Stimulated activated naive CD8-positive, alpha-beta T cell treated with anti-CD3 and anti-CD28 coated beads, Interleukin-15, Interleukin-2, amounts not matched to agents 100 ng/mL and 50 ng/mL, for 24 hours (primary cell): ENCODE data around the gene ELOVL2.

ENCODE experiments used
- H3K27ac Mint-ChIP-seq: one replicate; pipeline ENCODE4 v1.8.0; 2021; ENCODE audit warnings: mild to moderate bottlenecking, mixed read lengths
- H3K27me3 Mint-ChIP-seq: one replicate; pipeline ENCODE4 v1.8.0; 2021; ENCODE audit warnings: mixed read lengths
- H3K36me3 Mint-ChIP-seq: one replicate; pipeline ENCODE4 v1.8.0; 2021; ENCODE audit warnings: low read depth, mixed read lengths
- H3K4me1 Mint-ChIP-seq: one replicate; pipeline ENCODE4 v1.8.0; 2021; ENCODE audit warnings: low read depth, mixed read lengths
- H3K4me3 Mint-ChIP-seq: one replicate; pipeline ENCODE4 v1.8.0; 2021; ENCODE audit warnings: mild to moderate bottlenecking, mixed read lengths
- H3K9me3 Mint-ChIP-seq: one replicate; pipeline ENCODE4 v1.8.0; 2021; ENCODE audit warnings: mixed read lengths

ELOVL2 gene

GRCh38 chr6:11066505-11067347, 22.6 kb upstream of the ELOVL2 start:
- H3K27ac Mint-ChIP-seq = no peak overlapping the region
- no peaks in the 10 kb centered on the region for H3K4me1 Mint-ChIP-seq
- no peaks in the 10 kb centered on the region for H3K9me3 Mint-ChIP-seq
- H3K27me3 Mint-ChIP-seq = peaks cover 12% of the 10 kb centered on the region
- no peaks in the 10 kb centered on the region for H3K36me3 Mint-ChIP-seq
- H3K4me3 Mint-ChIP-seq = no peak overlapping the region

GRCh38 chr6:11065436-11066202, 21.5 kb upstream of the ELOVL2 start:
- no peaks in the 10 kb centered on the region for H3K36me3 Mint-ChIP-seq
- H3K27me3 Mint-ChIP-seq = peaks cover 17% of the 10 kb centered on the region
- no peak overlapping the region for H3K27ac Mint-ChIP-seq
- H3K4me3 Mint-ChIP-seq = no peak overlapping the region
- no peaks in the 10 kb centered on the region for H3K4me1 Mint-ChIP-seq
- H3K9me3 Mint-ChIP-seq = no peaks in the 10 kb centered on the region

- H3K27ac Mint-ChIP-seq = no peak overlapping the region
- peaks cover 24% of the 10 kb centered on the region for H3K27me3 Mint-ChIP-seq
- no peaks in the 10 kb centered on the region for H3K9me3 Mint-ChIP-seq
- no peak overlapping the region for H3K4me3 Mint-ChIP-seq
- H3K4me1 Mint-ChIP-seq = no peaks in the 10 kb centered on the region
- no peaks in the 10 kb centered on the region for H3K36me3 Mint-ChIP-seq
These were observed 20.7 kb upstream of the ELOVL2 start for GRCh38 chr6:11064836-11065235.

- no peak overlapping the region for H3K4me3 Mint-ChIP-seq
- no peak overlapping the region for H3K27ac Mint-ChIP-seq
- peaks cover 29% of the 10 kb centered on the region for H3K27me3 Mint-ChIP-seq
- H3K9me3 Mint-ChIP-seq = no peaks in the 10 kb centered on the region
- no peaks in the 10 kb centered on the region for H3K36me3 Mint-ChIP-seq
- no peaks in the 10 kb centered on the region for H3K4me1 Mint-ChIP-seq
These were observed 18.6 kb upstream of the ELOVL2 start for GRCh38 chr6:11062715-11063114.

GRCh38 chr6:11062083-11062482, 18.0 kb upstream of the ELOVL2 start:
- no peaks in the 10 kb centered on the region for H3K4me1 Mint-ChIP-seq
- no peak overlapping the region for H3K27ac Mint-ChIP-seq
- H3K36me3 Mint-ChIP-seq = no peaks in the 10 kb centered on the region
- H3K4me3 Mint-ChIP-seq = no peak overlapping the region
- H3K27me3 Mint-ChIP-seq = peaks cover 29% of the 10 kb centered on the region
- H3K9me3 Mint-ChIP-seq = no peaks in the 10 kb centered on the region

- Mint-ChIP-seq H3K4me3 (no peak overlapping the region), H3K9me3 (no peaks in the 10 kb centered on the region), H3K4me1 (no peaks in the 10 kb centered on the region), H3K36me3 (no peaks in the 10 kb centered on the region), H3K27me3 (peaks cover 24% of the 10 kb centered on the region), H3K27ac (no peak overlapping the region)
These were observed 14.3 kb upstream of the ELOVL2 start for GRCh38 chr6:11058406-11058805.

GRCh38 chr6:11056871-11057270, 12.8 kb upstream of the ELOVL2 start:
- no peak overlapping the region for H3K4me3 Mint-ChIP-seq
- no peaks in the 10 kb centered on the region for H3K9me3 Mint-ChIP-seq
- no peaks in the 10 kb centered on the region for H3K36me3 Mint-ChIP-seq
- no peak overlapping the region for H3K27ac Mint-ChIP-seq
- peaks cover 20% of the 10 kb centered on the region for H3K27me3 Mint-ChIP-seq
- H3K4me1 Mint-ChIP-seq = no peaks in the 10 kb centered on the region

GRCh38 chr6:11055127-11055627, 11.1 kb upstream of the ELOVL2 start:
- Mint-ChIP-seq H3K4me1 (no peaks in the 10 kb centered on the region), H3K36me3 (no peaks in the 10 kb centered on the region), H3K9me3 (no peaks in the 10 kb centered on the region), H3K27me3 (peaks cover 17% of the 10 kb centered on the region), H3K27ac (no peak overlapping the region), H3K4me3 (no peak overlapping the region)

DNA sequence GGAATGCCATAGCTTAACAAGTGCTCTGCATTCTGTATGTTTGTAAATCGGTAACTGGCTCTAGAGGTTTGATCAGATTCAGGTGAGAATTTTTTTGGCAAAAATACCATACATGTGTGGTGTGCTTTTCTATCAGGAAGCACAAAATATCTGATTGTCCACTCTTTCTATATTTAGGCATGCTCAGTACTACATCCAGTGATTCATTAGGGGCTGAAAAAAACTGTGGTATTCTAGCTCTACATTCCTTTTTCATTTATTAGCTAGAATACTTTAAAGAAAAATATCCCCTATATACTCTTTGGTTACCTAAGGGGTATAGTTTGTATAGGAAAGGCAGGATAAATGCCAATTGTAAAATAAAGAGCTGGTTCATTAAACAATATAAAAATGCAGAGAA, 10.6 kb upstream of the ELOVL2 start:
- Mint-ChIP-seq H3K27ac (no peak overlapping the region), H3K4me3 (no peak overlapping the region)

DNA sequence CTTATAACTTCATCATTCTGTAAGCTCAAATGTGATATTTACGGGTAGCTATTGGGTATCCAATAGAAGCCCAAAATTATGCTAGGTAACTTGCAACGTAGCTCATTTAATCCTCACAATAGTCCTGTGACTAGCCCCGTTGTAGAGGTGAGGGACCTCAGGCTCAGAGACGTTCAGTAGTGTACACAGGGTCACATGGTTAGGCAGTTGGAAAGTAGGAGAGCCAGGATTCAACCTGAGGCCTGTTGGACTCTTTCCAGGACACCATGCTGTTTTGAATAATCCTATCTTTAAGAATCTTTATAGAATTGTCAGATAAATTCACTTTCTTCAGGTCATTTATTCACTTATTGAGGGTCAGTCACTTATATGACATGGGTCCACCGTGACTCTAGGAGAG, 9.2 kb upstream of the ELOVL2 start:
- Mint-ChIP-seq H3K4me3 (no peak overlapping the region), H3K36me3 (no peaks in the 10 kb centered on the region), H3K9me3 (no peaks in the 10 kb centered on the region), H3K4me1 (no peaks in the 10 kb centered on the region), H3K27me3 (peaks cover 20% of the 10 kb centered on the region), H3K27ac (no peak overlapping the region)

More for the DNA sequence above, 10.6 kb upstream of the ELOVL2 start:
- Mint-ChIP-seq H3K36me3 (no peaks in the 10 kb centered on the region), H3K9me3 (no peaks in the 10 kb centered on the region), H3K4me1 (no peaks in the 10 kb centered on the region), H3K27me3 (peaks cover 15% of the 10 kb centered on the region)

- no peaks in the 10 kb centered on the region for H3K36me3 Mint-ChIP-seq
- no peaks in the 10 kb centered on the region for H3K4me1 Mint-ChIP-seq
- no peak overlapping the region for H3K4me3 Mint-ChIP-seq
- peaks cover 37% of the 10 kb centered on the region for H3K27me3 Mint-ChIP-seq
- H3K27ac Mint-ChIP-seq = no peak overlapping the region
- H3K9me3 Mint-ChIP-seq = no peaks in the 10 kb centered on the region
These were observed 6.6 kb upstream of the ELOVL2 start for GRCh38 chr6:11050731-11051130.

DNA sequence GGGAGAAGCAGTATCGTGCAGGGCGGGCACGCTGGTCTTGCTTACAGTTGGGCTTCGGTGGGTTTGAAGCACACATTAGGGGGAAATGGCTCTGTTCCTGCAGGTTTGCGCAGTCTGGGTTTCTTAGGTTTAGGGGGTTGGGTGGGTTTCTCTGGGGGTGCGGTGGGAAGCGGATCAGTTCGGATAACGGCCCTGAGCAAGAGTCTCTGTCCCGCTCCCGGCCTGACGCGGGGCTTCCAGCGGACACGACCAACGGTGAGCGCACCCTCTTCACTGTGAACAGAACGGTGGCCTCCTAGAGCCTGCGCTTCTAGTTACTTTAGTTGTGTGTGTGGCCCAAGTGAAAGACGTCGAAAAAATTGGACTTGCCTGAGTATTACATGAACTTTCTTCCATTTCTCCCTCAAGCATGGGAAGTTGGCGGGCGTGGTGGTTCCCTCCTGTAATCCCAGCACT, 635 bp upstream of the ELOVL2 start:
- H3K36me3 Mint-ChIP-seq = no peaks in the 10 kb centered on the region
- H3K4me3 Mint-ChIP-seq = peak overlapping the region; percentile 76
- peaks cover 73% of the 10 kb centered on the region for H3K27me3 Mint-ChIP-seq
- H3K9me3 Mint-ChIP-seq = no peaks in the 10 kb centered on the region
- H3K4me1 Mint-ChIP-seq = peaks cover 5% of the 10 kb centered on the region
- H3K27ac Mint-ChIP-seq = no peak overlapping the region

GRCh38 chr6:11043378-11043960, 636 bp downstream of the ELOVL2 start:
- Mint-ChIP-seq H3K36me3 (no peaks in the 10 kb centered on the region), H3K4me3 (peak overlapping the region; percentile 2), H3K27ac (no peak overlapping the region), H3K4me1 (peaks cover 5% of the 10 kb centered on the region), H3K9me3 (no peaks in the 10 kb centered on the region), H3K27me3 (peaks cover 69% of the 10 kb centered on the region)

DNA sequence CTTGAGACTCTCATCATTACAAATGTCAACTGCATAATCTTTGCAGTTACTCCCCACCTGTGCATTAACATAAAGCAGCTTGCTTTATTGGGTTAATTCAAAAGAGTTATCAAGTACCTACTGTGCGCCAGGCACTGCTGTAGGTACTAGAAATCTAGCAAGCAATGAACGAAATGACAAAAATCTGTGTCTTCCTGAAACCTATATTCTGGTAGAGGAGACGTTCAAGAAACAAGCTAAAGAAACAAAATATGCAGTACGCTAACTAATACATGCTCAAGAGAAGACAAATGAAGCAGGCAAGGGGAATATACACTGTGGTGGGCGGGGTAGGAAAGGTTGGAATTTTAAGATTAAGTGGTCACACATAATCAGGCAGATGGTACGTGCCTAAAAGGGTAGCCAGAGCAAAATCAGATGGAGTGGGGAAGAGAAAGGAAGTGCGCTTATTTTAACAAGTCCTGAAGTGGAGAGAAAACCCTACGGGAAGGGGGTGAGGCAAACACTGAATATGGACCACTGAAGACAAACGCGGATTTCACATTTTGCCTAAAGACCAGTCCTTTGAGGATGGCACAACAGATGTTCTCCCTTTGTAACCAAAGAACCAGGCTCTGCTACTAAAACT, 1.2 kb downstream of the ELOVL2 start:
- Mint-ChIP-seq H3K4me3 (peak overlapping the region; percentile 2), H3K9me3 (no peaks in the 10 kb centered on the region), H3K27me3 (peaks cover 65% of the 10 kb centered on the region), H3K36me3 (no peaks in the 10 kb centered on the region), H3K27ac (no peak overlapping the region), H3K4me1 (peaks cover 5% of the 10 kb centered on the region)
